NB4 (cell line): Measurements from ENCODE around the gene EPHB1.

Experiments used
- DNase-seq: peaks from one replicate; pipeline ENCODE4 v3.0.0; 2010; ENCODE audit warnings: low read depth
- H3K4me3 ChIP-seq: one replicate; pipeline ENCODE4 v1.5.1; 2011; ENCODE audit warnings: mild to moderate bottlenecking, low read depth, low read length, moderate library complexity
- MYC ChIP-seq: IDR thresholded peaks from 2 replicates; pipeline ENCODE4 v1.6.1; 2011; ENCODE audit warnings: low read depth, low read length
- POLR2A ChIP-seq: IDR thresholded peaks from 2 replicates; pipeline ENCODE4 v1.6.1; 2011; ENCODE audit warnings: mild to moderate bottlenecking; ENCODE audit not compliant: insufficient read length; ENCODE audit errors: extremely low read depth
- TF ChIP-seq, protein P1 (sequence below): IDR thresholded peaks from 2 replicates; pipeline ENCODE4 v1.6.1; 2011; ENCODE audit warnings: low read depth, low read length
- TF ChIP-seq, protein P2 (sequence below): IDR thresholded peaks from one replicate; pipeline ENCODE4 v1.5.1; 2012; ENCODE audit warnings: low read depth, low read length

Gene EPHB1

DNA sequence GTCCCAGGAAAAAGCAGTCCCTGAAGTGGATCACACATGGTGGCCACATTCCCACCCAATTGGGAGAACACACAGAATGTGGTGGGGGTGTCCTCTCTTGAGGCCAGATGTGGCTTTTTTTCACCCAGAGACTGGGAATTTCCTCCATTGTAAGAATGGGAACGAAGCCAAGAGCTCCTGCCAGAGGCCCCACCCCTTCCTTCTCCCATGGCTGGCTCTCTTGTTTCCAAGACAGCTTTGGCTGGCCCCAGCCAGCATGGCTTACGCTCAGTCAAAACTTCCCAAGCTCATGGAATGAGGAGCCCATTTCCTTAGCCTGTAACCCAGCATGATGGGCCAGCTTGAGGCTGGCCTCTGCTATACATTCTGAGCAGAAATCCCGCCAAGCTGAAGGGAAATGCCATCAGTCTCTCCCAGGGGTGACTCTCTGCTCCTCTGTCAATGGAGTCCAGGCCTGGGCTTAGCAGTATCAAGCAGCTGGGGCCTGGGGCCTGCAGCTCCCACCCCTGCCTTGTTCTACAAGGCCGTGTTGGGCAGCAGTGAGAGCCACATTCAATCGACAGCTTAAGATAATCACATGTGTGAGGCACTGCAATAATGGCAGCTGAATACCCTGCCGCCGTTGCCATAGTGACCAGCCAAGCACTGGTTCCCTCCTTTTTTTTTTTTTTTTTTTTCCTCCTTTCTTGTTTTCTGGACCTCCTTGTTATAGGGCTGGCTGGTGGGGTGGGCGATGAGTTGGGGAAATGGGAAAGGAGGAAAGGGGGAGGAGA, 142.4 kb downstream of the EPHB1 start:
- no peak overlapping the region for H3K4me3 ChIP-seq
- no peak for DNase-seq
- TF ChIP-seq POLR2A (no peak), MYC (no peak)
- TF ChIP-seq, protein P1, sequence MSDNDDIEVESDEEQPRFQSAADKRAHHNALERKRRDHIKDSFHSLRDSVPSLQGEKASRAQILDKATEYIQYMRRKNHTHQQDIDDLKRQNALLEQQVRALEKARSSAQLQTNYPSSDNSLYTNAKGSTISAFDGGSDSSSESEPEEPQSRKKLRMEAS, result no peak
- TF ChIP-seq, protein P2, sequence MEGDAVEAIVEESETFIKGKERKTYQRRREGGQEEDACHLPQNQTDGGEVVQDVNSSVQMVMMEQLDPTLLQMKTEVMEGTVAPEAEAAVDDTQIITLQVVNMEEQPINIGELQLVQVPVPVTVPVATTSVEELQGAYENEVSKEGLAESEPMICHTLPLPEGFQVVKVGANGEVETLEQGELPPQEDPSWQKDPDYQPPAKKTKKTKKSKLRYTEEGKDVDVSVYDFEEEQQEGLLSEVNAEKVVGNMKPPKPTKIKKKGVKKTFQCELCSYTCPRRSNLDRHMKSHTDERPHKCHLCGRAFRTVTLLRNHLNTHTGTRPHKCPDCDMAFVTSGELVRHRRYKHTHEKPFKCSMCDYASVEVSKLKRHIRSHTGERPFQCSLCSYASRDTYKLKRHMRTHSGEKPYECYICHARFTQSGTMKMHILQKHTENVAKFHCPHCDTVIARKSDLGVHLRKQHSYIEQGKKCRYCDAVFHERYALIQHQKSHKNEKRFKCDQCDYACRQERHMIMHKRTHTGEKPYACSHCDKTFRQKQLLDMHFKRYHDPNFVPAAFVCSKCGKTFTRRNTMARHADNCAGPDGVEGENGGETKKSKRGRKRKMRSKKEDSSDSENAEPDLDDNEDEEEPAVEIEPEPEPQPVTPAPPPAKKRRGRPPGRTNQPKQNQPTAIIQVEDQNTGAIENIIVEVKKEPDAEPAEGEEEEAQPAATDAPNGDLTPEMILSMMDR, result no peak

DNA sequence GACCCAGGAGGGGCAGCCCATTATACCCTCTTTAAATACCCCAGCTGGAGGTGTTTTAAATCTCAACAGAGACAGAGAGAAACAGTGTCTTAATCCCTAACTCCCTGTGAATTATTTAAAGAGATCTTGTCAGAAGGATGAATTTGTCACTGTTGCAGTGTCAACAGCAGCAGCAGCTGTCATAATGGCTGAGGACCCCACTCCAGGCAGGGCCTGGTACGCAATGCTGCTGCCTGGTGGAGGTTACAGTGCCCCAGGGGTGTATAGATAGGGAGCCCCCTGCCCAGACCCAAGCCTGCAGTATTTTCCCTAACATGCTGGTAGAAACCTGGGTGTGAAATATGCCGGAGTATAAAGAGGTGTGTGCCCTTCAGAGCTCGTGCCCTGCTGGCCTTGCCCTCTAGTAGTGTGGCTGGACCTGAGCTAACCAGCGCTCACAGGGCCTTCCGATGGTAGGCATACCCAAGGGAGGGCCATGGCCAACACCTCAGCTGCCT, 143.0 kb downstream of the EPHB1 start:
- no peak overlapping the region for H3K4me3 ChIP-seq
- no peak for DNase-seq
- TF ChIP-seq, protein P2, result no peak
- TF ChIP-seq, protein P1, result no peak
- TF ChIP-seq MYC, result no peak
- no peak for TF ChIP-seq POLR2A

DNA sequence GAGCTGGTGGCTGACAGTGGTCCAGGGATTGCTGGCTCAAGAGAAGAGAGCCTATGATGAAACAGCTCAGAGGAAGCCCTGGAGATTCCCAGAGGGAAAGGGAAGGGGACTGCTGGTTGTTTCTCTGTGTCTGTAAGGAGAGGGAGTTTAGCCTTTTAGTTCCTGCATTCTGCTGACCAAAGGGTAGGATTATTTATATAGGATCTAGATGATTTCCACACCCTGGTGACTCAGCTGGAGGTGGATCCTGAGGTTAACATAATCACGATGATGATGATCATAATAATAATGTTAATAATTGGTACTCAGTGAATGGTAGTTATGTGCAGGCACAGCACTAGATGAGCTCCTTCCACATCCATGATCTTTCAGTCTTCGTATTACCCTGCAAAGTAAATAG, 144.9 kb downstream of the EPHB1 start:
- H3K4me3 ChIP-seq, result no peak overlapping the region
- TF ChIP-seq, protein P1, result no peak
- TF ChIP-seq MYC (no peak), POLR2A (no peak)
- TF ChIP-seq, protein P2, result no peak
- DNase-seq, result no peak

DNA sequence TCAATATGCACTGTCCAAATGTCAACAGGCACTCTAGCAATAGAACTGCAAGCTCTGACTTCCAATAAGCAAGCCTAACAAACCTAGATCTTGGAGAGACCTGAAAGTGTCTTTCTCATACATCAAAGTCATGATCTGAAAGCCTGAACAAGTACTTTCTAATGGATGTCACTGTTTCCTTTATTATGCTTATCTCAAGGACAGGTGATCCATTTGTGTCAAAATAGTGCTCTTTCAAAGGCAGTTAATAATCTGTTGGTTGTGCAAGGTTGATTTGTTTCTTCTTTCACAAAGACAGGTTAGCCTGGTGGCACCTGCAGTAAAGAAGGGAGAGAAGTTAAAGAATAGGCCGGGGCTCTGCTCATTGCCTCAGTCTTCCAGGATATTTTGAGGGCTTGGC, 146.8 kb downstream of the EPHB1 start:
- no peak for DNase-seq
- TF ChIP-seq, protein P2, result no peak
- TF ChIP-seq MYC (no peak), POLR2A (no peak)
- TF ChIP-seq, protein P1, result no peak
- H3K4me3 ChIP-seq, result no peak overlapping the region

DNA sequence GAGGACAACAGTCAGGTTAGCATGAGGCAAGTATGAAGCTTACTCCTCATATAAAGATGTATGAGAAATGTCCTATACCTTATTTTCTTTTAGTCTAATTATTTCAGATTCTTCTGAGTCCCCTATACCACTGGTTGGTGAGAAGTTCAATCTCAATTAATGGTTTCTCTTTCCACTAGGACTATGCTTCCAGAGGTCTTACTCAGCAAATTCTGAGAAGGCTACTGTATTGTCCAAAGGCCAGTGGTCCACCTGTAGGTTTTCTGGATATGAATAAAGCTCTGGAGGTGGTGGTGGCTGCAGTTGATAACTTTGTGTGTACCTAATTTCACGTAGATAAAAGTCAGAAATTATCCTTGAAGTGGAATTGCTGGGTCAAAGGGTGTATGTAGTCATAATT, 149.4 kb downstream of the EPHB1 start:
- TF ChIP-seq, protein P2, result no peak
- TF ChIP-seq POLR2A (no peak), MYC (no peak)
- TF ChIP-seq, protein P1, result no peak

More for the DNA sequence above, 149.4 kb downstream of the EPHB1 start:
- no peak for DNase-seq
- no peak overlapping the region for H3K4me3 ChIP-seq
